HG03571 (cell line): ENCODE data around the gene DAZAP1.

ENCODE experiments used
- ATAC-seq: cut with Tn5 transposase; IDR thresholded peaks from one replicate; pipeline ENCODE4 v1.9.1; 2021; ENCODE audit not compliant: unreplicated experiment

DAZAP1 gene

GRCh38 chr19:1455336-1456120 lies 48.1 kb downstream of the DAZAP1 start:
- no peak for ATAC-seq

- ATAC-seq, result no peak
Measured at GRCh38 chr19:1456121-1456900, 48.9 kb downstream of the DAZAP1 start.

- ATAC-seq, result no peak
Measured at GRCh38 chr19:1457031-1457739, 49.8 kb downstream of the DAZAP1 start.

GRCh38 chr19:1457892-1458291 lies 50.5 kb downstream of the DAZAP1 start:
- ATAC-seq, result no peak

GRCh38 chr19:1459479-1459878 lies 52.1 kb downstream of the DAZAP1 start:
- no peak for ATAC-seq

- ATAC-seq, result no peak
Measured at GRCh38 chr19:1460033-1460995, 52.9 kb downstream of the DAZAP1 start.

GRCh38 chr19:1461862-1462261 lies 54.5 kb downstream of the DAZAP1 start:
- ATAC-seq, result no peak

- no peak for ATAC-seq
Measured at GRCh38 chr19:1465191-1466016, 58.0 kb downstream of the DAZAP1 start.

GRCh38 chr19:1466018-1466460 lies 58.7 kb downstream of the DAZAP1 start:
- ATAC-seq, result no peak

- no peak for ATAC-seq
Measured at GRCh38 chr19:1466461-1467214, 59.3 kb downstream of the DAZAP1 start.

- no peak for ATAC-seq
Measured at GRCh38 chr19:1467215-1467489, 59.8 kb downstream of the DAZAP1 start.

GRCh38 chr19:1467490-1468273 lies 60.3 kb downstream of the DAZAP1 start:
- no peak for ATAC-seq

GRCh38 chr19:1468274-1468820 lies 61.0 kb downstream of the DAZAP1 start:
- no peak for ATAC-seq

GRCh38 chr19:1468821-1469254 lies 61.5 kb downstream of the DAZAP1 start:
- no peak for ATAC-seq

GRCh38 chr19:1469255-1470054 lies 62.1 kb downstream of the DAZAP1 start:
- ATAC-seq, result no peak

- no peak for ATAC-seq
Measured at GRCh38 chr19:1470055-1470304, 62.6 kb downstream of the DAZAP1 start.

GRCh38 chr19:1470305-1471009 lies 63.1 kb downstream of the DAZAP1 start:
- no peak for ATAC-seq
